HepG2 (cell line): ENCODE measurements around the gene RFFL. TPM values are rescaled to one million over a fixed set of nuclear protein-coding genes. Genes with fewer than 3 reads are reported as not detected.

ENCODE experiments used
- ATAC-seq: fragments of 200-7000 bp; cut with Tn5 transposase; 3 replicates; pipeline ENCODE4 v1.9.1; 2020; ENCODE audit warnings: mild to moderate bottlenecking, moderate library complexity
- BruUV-seq: library from RNA; stranded (reverse); fragments of 400-500 nt; replicated peaks from 2 replicates; lab custom pipeline; 2021; lab: Mats Ljungman, UMichigan
- CTCF ChIA-PET: fragments of 300-600 bp; formaldehyde crosslinking; extraction: SDS; loops from one replicate; lab custom pipeline; 2021; ENCODE audit warnings: low total read pairs, inconsistent platforms, low intra/inter-chr PET ratio; lab: Yijun Ruan, JAX
- POLR2A ChIA-PET: fragments of 350-600 bp; sonication (Branson Sonifier 250); formaldehyde crosslinking; loops from one replicate; lab custom pipeline; 2020; ENCODE audit warnings: antibody characterized with exemption, inconsistent platforms; lab: Yijun Ruan, JAX
- DNase-seq: peaks from one replicate; pipeline ENCODE4 v3.0.0-alpha.2; 2015; ENCODE audit warnings: low spot score
- FAIRE-seq: peaks from 3 replicates; lab custom pipeline; 2011; peaks lifted over from hg19 to GRCh38; lab: Jason Lieb, UNC
- H2AFZ ChIP-seq: one replicate; pipeline ENCODE4 v1.6.1; 2011; ENCODE audit warnings: low read length, inconsistent platforms
- H3K27ac ChIP-seq: fragments of 300-600 bp; 3 replicates; pipeline ENCODE4 v1.8.0; 2011; ENCODE audit warnings: mixed run types, mild to moderate bottlenecking, mixed read lengths, low read length, inconsistent platforms; ENCODE audit not compliant: insufficient read depth; ENCODE audit errors: extremely low read length
- H3K27me3 ChIP-seq, 2 experiments: fragments of 200-600 bp in 1 of 2; 2 replicates in 1 of 2; 3 replicates in 1 of 2; pipeline versions ENCODE4 v1.6.0 to v1.8.0; 2011; ENCODE audit warnings: low read length in 2 of 2, mild to moderate bottlenecking in 2 of 2, moderate library complexity in 2 of 2, inconsistent platforms in 1 of 2; ENCODE audit not compliant: insufficient read depth in 2 of 2, control insufficient read depth in 1 of 2
- H3K36me3 ChIP-seq, 2 experiments: fragments of 200-600 bp in 1 of 2; replicated peaks in 1 of 2; 2 replicates in 1 of 2; 3 replicates in 1 of 2; pipeline versions ENCODE4 v1.5.1 to v1.8.0; 2011; ENCODE audit warnings: low read length in 2 of 2, inconsistent platforms in 1 of 2; ENCODE audit not compliant: insufficient read depth in 2 of 2, control insufficient read depth in 1 of 2
- H3K4me1 ChIP-seq: 2 replicates; pipeline ENCODE4 v1.5.1; 2012; ENCODE audit warnings: low read length, inconsistent platforms; ENCODE audit not compliant: insufficient read depth
- H3K4me2 ChIP-seq: 2 replicates; pipeline ENCODE4 v1.6.0; 2011; ENCODE audit warnings: low read depth, low read length, inconsistent platforms
- H3K4me3 ChIP-seq, 3 experiments: fragments of 200-600 bp in 1 of 3; sonication (generic), shearing (Covaris generic) in 1 of 3; replicated peaks in 1 of 3; 2 replicates each; pipeline ENCODE4 v1.5.1; 2011 to 2016; ENCODE audit warnings: low read length in 3 of 3, inconsistent platforms in 2 of 3, low read depth in 2 of 3, mild to moderate bottlenecking in 2 of 3, control low read depth in 1 of 3, mixed read lengths in 1 of 3; ENCODE audit not compliant: insufficient read depth in 1 of 3
- H3K79me2 ChIP-seq: one replicate; pipeline ENCODE4 v1.6.1; 2011; ENCODE audit warnings: low read length, inconsistent platforms; ENCODE audit not compliant: insufficient read depth
- H3K9ac ChIP-seq: 2 replicates; pipeline ENCODE4 v1.6.0; 2011; ENCODE audit warnings: mild to moderate bottlenecking, low read depth, low read length, inconsistent platforms; ENCODE audit not compliant: insufficient read depth
- H3K9me3 ChIP-seq: 2 replicates; pipeline ENCODE4 v1.5.1; 2012; ENCODE audit warnings: mild to moderate bottlenecking, low read length
- H4K20me1 ChIP-seq: 2 replicates; pipeline ENCODE4 v1.6.0; 2011; ENCODE audit warnings: inconsistent platforms, mild to moderate bottlenecking, low read length, moderate library complexity; ENCODE audit not compliant: insufficient read depth
- ARHGAP35 ChIP-seq: sonication (generic); formaldehyde crosslinking; IDR thresholded peaks from 2 replicates; pipeline ENCODE4 v1.9.0; 2022; ENCODE audit warnings: mild to moderate bottlenecking, inconsistent platforms, moderate library complexity, missing genetic modification reagents, borderline replicate concordance
- HOXA5 ChIP-seq: sonication (generic); formaldehyde crosslinking; IDR thresholded peaks from 2 replicates; pipeline ENCODE4 v1.4.0; 2020; ENCODE audit warnings: missing genetic modification reagents
- POGZ ChIP-seq: sonication (generic); formaldehyde crosslinking; IDR thresholded peaks from 2 replicates; pipeline ENCODE4 v1.4.0; 2020; ENCODE audit warnings: mild to moderate bottlenecking, missing genetic modification reagents
- RFXAP ChIP-seq: sonication (generic); formaldehyde crosslinking; IDR thresholded peaks from 2 replicates; pipeline ENCODE4 v1.4.0; 2020; ENCODE audit warnings: missing genetic modification reagents, borderline replicate concordance
- SKI ChIP-seq: fragments of 450-650 bp; IDR thresholded peaks from one replicate; pipeline ENCODE4 v1.6.1; 2018; ENCODE audit warnings: mild to moderate bottlenecking; ENCODE audit not compliant: partially characterized antibody
- SP4 ChIP-seq: sonication (generic); formaldehyde crosslinking; IDR thresholded peaks from 2 replicates; pipeline ENCODE4 v1.8.1; 2023; ENCODE audit warnings: mild to moderate bottlenecking, missing genetic modification reagents
- USF2 ChIP-seq, 2 experiments: sonication (generic) in 1 of 2; formaldehyde crosslinking in 1 of 2; IDR thresholded peaks; 2 replicates each; pipeline versions ENCODE4 v1.5.1 to v1.6.1; 2011 to 2020; ENCODE audit warnings: borderline replicate concordance in 1 of 2, low read depth in 1 of 2, low read length in 1 of 2, mild to moderate bottlenecking in 1 of 2, missing genetic modification reagents in 1 of 2, moderate library complexity in 1 of 2
- ZBTB20 ChIP-seq: sonication (generic); formaldehyde crosslinking; IDR thresholded peaks from 2 replicates; pipeline ENCODE4 v1.8.1; 2023; ENCODE audit warnings: missing genetic modification reagents, low read depth, mild to moderate bottlenecking, borderline replicate concordance
- ZBTB39 ChIP-seq: sonication (generic); formaldehyde crosslinking; IDR thresholded peaks from 2 replicates; pipeline ENCODE4 v1.5.0; 2020; ENCODE audit warnings: missing genetic modification reagents
- ZNF264 ChIP-seq: sonication (generic); formaldehyde crosslinking; IDR thresholded peaks from 2 replicates; pipeline ENCODE4 v1.4.0; 2020; ENCODE audit warnings: missing genetic modification reagents
- ZNF446 ChIP-seq: sonication (generic); formaldehyde crosslinking; IDR thresholded peaks from 2 replicates; pipeline ENCODE4 v1.5.0; 2020; ENCODE audit warnings: mild to moderate bottlenecking, missing genetic modification reagents
- ZNF766 ChIP-seq: sonication (generic); formaldehyde crosslinking; IDR thresholded peaks from 2 replicates; pipeline ENCODE4 v1.5.0; 2020; ENCODE audit warnings: missing genetic modification reagents, borderline replicate concordance
- ZNF788 ChIP-seq: sonication (generic); formaldehyde crosslinking; IDR thresholded peaks from 2 replicates; pipeline ENCODE4 v1.5.0; 2020; ENCODE audit warnings: mild to moderate bottlenecking, missing genetic modification reagents, borderline replicate concordance
- WGBS: methylation state at CpG from one replicate; pipeline ENCODE4 v1.1.6; 2017; ENCODE audit warnings: low lambda C conversion rate; 5-methylcytosine and 5-hydroxymethylcytosine counted together
- in situ Hi-C: cut with HindIII; loops from 2 replicates; pipeline ENCODE4 v1.10.0; 2017; ENCODE audit warnings: low pct_unique_long_range_greater_than_20kb; ENCODE audit not compliant: extremely low pct_ligation_motif_present
- intact Hi-C: fragments of 100-400 bp; cut with micrococcal nuclease; formaldehyde crosslinking; loops from one replicate; pipeline ENCODE4 v1.10.0; 2022; ENCODE audit not compliant: unreplicated experiment
- polyA plus RNA-seq, 8 experiments: library from polyadenylated mRNA; depleted of rRNA in 3 of 8; stranded (reverse) in 7 of 8; unstranded in 1 of 8; fragments of >200 nt; fragmentation: Illumina TruSeq in 4 of 8; extraction: Trizol in 4 of 8; gene quantifications; 2 replicates each; pipeline versions ENCODE4 v1.2.1 to v1.2.3, GENCODE V29; 2011 to 2016; ENCODE audit warnings: low read depth in 4 of 8, missing spikeins in 1 of 8, mixed read lengths in 1 of 8; ENCODE audit not compliant: insufficient read depth in 1 of 8
- total RNA-seq, 5 experiments: library from RNA; depleted of rRNA; stranded (reverse); fragments of >200 nt; fragmentation: Illumina TruSeq; extraction: Trizol; gene quantifications; 2 replicates each; pipeline ENCODE4 v1.2.3, GENCODE V29; 2016; ENCODE audit warnings: low read depth in 1 of 5
- TF ChIP-seq, protein P1 (sequence below): sonication (generic); formaldehyde crosslinking; IDR thresholded peaks from 2 replicates; pipeline ENCODE4 v1.4.0; 2020; ENCODE audit warnings: missing genetic modification reagents, borderline replicate concordance

The RFFL gene
- total and polyA plus RNA-seq, 2 of the 13 experiments (the other 11 are each of a cell fraction or from before 2014, with no cell fraction given), result 24.3 to 48.6 TPM

DNA sequence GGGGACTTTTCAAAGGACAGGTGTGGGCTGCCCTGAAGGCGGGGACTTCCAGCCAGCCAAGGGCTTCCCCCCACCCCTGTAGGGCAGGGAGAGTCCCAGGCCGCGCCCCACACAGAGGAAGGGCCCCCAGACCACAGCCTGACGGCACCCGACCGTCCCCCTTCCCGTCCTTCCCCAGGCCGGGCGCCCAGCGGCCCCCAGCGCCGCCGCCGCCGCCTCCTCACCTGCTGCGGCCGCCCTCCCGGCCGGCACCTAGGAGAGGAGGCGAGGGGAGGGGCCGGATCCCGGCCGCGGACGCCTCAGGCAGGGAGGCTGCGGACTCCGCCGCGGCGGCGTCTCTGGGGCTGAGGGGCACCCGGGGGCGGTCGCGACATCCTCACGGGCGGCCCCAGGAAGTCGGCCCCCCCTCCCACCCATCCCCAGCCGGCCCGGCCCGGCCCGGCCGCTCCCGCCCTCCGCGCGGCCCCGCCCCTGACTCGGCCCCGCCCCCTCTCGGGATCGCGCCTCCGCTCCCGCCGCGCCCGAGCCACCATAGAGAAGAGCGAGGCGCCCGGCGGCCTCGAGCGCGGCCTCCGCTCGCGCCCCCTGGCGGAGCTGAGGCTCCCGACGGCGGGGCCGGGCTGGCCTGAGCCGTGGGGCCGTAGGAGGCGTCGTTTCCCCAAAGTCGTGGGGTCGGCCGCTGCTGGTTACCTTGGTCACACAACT lies 25.5 kb upstream of the RFFL start:
- Histone ChIP-seq H2AFZ (peak overlapping the region; percentile 91), H3K4me2 (peak overlapping the region; percentile 82), H3K9ac (peak overlapping the region; percentile 80), H3K27me3 (no peaks in the 10 kb centered on the region), H4K20me1 (no peaks in the 10 kb centered on the region), H3K36me3 (no peaks in the 10 kb centered on the region), H3K9me3 (no peaks in the 10 kb centered on the region), H3K27ac (peak overlapping the region; percentile 83), H3K4me1 (peaks cover 43% of the 10 kb centered on the region), H3K79me2 (peaks cover 42% of the 10 kb centered on the region), H3K4me3 (peak overlapping the region; percentile 71 to 92 (median 72))
- DNase-seq (peak; percentile 64), ATAC-seq (peak; percentile 85), FAIRE-seq (no peak)
- BruUV-seq, result no TSS peak
- no CpG with 5 or more reads among the region's 80 CpGs for WGBS
- intact Hi-C loops, result loop anchor here (1.0 to 5.0 kb wide), 5 partner anchors 26 to 91 kb away; partner anchors contain the start of genes RAD51D and RFFL
- ChIA-PET CTCF (interaction anchor here (1.2 to 3.0 kb wide), 3 partner anchors 31 to 91 kb away, joined by 4 to 21 read pairs (median 8); partner anchors contain the start of genes NLE1 and RAD51D), POLR2A (interaction anchor here (0.6 to 2.5 kb wide), 10 partner anchors 9 to 108 kb away, joined by 3 to 43 read pairs (median 6); partner anchors contain the start of genes LIG3 and RFFL)
- in situ Hi-C loops, result no loop called here
- no peak for TF ChIP-seq ZBTB20
- TF ChIP-seq, protein P1, sequence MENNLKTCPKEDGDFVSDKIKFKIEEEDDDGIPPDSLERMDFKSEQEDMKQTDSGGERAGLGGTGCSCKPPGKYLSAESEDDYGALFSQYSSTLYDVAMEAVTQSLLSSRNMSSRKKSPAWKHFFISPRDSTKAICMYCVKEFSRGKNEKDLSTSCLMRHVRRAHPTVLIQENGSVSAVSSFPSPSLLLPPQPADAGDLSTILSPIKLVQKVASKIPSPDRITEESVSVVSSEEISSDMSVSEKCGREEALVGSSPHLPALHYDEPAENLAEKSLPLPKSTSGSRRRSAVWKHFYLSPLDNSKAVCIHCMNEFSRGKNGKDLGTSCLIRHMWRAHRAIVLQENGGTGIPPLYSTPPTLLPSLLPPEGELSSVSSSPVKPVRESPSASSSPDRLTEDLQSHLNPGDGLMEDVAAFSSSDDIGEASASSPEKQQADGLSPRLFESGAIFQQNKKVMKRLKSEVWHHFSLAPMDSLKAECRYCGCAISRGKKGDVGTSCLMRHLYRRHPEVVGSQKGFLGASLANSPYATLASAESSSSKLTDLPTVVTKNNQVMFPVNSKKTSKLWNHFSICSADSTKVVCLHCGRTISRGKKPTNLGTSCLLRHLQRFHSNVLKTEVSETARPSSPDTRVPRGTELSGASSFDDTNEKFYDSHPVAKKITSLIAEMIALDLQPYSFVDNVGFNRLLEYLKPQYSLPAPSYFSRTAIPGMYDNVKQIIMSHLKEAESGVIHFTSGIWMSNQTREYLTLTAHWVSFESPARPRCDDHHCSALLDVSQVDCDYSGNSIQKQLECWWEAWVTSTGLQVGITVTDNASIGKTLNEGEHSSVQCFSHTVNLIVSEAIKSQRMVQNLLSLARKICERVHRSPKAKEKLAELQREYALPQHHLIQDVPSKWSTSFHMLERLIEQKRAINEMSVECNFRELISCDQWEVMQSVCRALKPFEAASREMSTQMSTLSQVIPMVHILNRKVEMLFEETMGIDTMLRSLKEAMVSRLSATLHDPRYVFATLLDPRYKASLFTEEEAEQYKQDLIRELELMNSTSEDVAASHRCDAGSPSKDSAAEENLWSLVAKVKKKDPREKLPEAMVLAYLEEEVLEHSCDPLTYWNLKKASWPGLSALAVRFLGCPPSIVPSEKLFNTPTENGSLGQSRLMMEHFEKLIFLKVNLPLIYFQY (CRISPR knock-in tag), result peak; percentile 61; the same call in 1 of the 2 replicates
- TF ChIP-seq ARHGAP35 (CRISPR knock-in tag), result no peak
- peak; percentile 65 for TF ChIP-seq SKI
- TF ChIP-seq USF2 (IDR thresholded peaks at IDR 0.05; ENCODE audit: low read depth, low read length), result no peak
- TF ChIP-seq USF2 (CRISPR knock-in tag; IDR thresholded peaks at IDR 0.05; ENCODE audit: borderline replicate concordance), result no peak
- peak; percentile 40; the same call in 1 of the 2 replicates for TF ChIP-seq SP4 (CRISPR knock-in tag)
- TF ChIP-seq RFXAP (CRISPR knock-in tag), result no peak
- 0 out of 2 replicates have a peak, but pooled peaks have one; percentile 5 for TF ChIP-seq ZNF788 (CRISPR knock-in tag)
- TF ChIP-seq POGZ (CRISPR knock-in tag), result peak; percentile 50; the same call in 1 of the 2 replicates
- TF ChIP-seq ZBTB39, result no peak
- TF ChIP-seq ZNF446 (CRISPR knock-in tag), result peak; percentile 38; the same call in 1 of the 2 replicates
- 0 out of 2 replicates have a peak, but pooled peaks have one; percentile 61 for TF ChIP-seq HOXA5 (CRISPR knock-in tag)
- no peak for TF ChIP-seq ZNF264 (CRISPR knock-in tag)
- TF ChIP-seq ZNF766 (CRISPR knock-in tag), result peak; percentile 8; the same call in 1 of the 2 replicates
